ENCODE data around the gene SRRM1. TPM values are rescaled to one million over a fixed set of nuclear protein-coding genes. Genes with fewer than 3 reads are reported as not detected.

SRRM1 gene
- total RNA-seq, 1 experiment from 2014 or later = 290 TPM

- Histone ChIP-seq H4K5ac (ENCODE audit: insufficient read length, low read depth, low read length) (no peak overlapping the region), H3K14ac (ENCODE audit: insufficient read depth, low read length) (no peak overlapping the region), H3K79me2 (ENCODE audit: insufficient read depth, low read length) (no peaks in the 10 kb centered on the region), H3K27ac (ENCODE audit: insufficient read length, low read depth, low read length) (no peak overlapping the region), H3K18ac (ENCODE audit: insufficient read length, low read depth, low read length) (no peak overlapping the region), H2AK5ac (ENCODE audit: insufficient read length, low read length) (no peak overlapping the region), H3K4ac (ENCODE audit: low read depth, low read length) (no peak overlapping the region), H3K79me1 (ENCODE audit: insufficient read depth, low read depth, low read length, poor library complexity, severe bottlenecking) (no peaks in the 10 kb centered on the region), H3T11ph (ENCODE audit: low read length) (no peak overlapping the region), H2AFZ (ENCODE audit: low read length) (no peak overlapping the region), H2BK5ac (ENCODE audit: insufficient read length, low read length) (no peak overlapping the region), H3K23me2 (ENCODE audit: insufficient read length, low read depth, low read length, poor library complexity, severe bottlenecking) (no peaks in the 10 kb centered on the region), H4K8ac (replicated peaks; ENCODE audit: insufficient read length, low read depth, low read length) (no peak overlapping the region), H3K27me3 (ENCODE audit: insufficient read depth, low read length) (no peaks in the 10 kb centered on the region), H2BK15ac (ENCODE audit: low read depth, low read length) (no peak overlapping the region), H3K4me1 (ENCODE audit: insufficient read depth, low read length) (no peaks in the 10 kb centered on the region), H3K4me2 (ENCODE audit: insufficient read depth, insufficient read length, low read length) (no peak overlapping the region), H2BK20ac (ENCODE audit: low read depth, low read length, poor library complexity, severe bottlenecking) (no peak overlapping the region), H3K9me3 (ENCODE audit: control insufficient read depth, low read depth, low read length) (no peaks in the 10 kb centered on the region), H4K91ac (ENCODE audit: insufficient read length, low read depth, low read length) (no peak overlapping the region), H3K56ac (ENCODE audit: insufficient read length, low read depth, low read length) (no peak overlapping the region), H2BK12ac (ENCODE audit: insufficient read length, low read depth, low read length) (no peak overlapping the region), H2BK120ac (ENCODE audit: low read depth, low read length, poor library complexity, severe bottlenecking) (no peak overlapping the region), H4K20me1 (ENCODE audit: control insufficient read depth, insufficient read depth, insufficient read length) (no peaks in the 10 kb centered on the region), H3K9ac (ENCODE audit: extremely low read depth, insufficient read length, low read length) (no peak overlapping the region), H3K23ac (ENCODE audit: insufficient read length, low read depth, low read length) (no peak overlapping the region)
- Mint-ChIP-seq H3K27ac (no peak overlapping the region; a peak in 1 of 7 replicates), H3K27me3 (ENCODE audit: low read depth) (peaks cover 2% of the 10 kb centered on the region), H3K4me1 (peaks cover 6 to 8% of the 10 kb centered on the region in 2 experiments; a peak in 3 of 4 replicates), H3K9me3 (peaks cover 12 to 14% of the 10 kb centered on the region in 2 experiments), H3K4me3 (no peak overlapping the region), H3K36me3 (ENCODE audit: insufficient read depth in 1 of 3, low read depth in 3 of 3) (peaks cover 3 to 15% (median 5%) of the 10 kb centered on the region in 3 experiments; a peak in 4 of 7 replicates)
- TF ChIP-seq CTCF (conservative IDR thresholded peaks at IDR 0.05) = no peak
- no CpG with 5 or more reads among the region's 5 CpGs for WGBS (ENCODE audit: extremely low coverage, insufficient read length, low lambda C conversion rate)
- DNase-seq = no peak
Measured at GRCh38 chr1:24693827-24694379, 50.8 kb downstream of the SRRM1 start.
